ENCODE data around the gene NLRC5.
"Not testable (repeated sequence)": the region's sequence is repeated elsewhere in the genome, so short reads cannot be mapped to it uniquely, and the experiment has no call there.

The NLRC5 gene

DNA sequence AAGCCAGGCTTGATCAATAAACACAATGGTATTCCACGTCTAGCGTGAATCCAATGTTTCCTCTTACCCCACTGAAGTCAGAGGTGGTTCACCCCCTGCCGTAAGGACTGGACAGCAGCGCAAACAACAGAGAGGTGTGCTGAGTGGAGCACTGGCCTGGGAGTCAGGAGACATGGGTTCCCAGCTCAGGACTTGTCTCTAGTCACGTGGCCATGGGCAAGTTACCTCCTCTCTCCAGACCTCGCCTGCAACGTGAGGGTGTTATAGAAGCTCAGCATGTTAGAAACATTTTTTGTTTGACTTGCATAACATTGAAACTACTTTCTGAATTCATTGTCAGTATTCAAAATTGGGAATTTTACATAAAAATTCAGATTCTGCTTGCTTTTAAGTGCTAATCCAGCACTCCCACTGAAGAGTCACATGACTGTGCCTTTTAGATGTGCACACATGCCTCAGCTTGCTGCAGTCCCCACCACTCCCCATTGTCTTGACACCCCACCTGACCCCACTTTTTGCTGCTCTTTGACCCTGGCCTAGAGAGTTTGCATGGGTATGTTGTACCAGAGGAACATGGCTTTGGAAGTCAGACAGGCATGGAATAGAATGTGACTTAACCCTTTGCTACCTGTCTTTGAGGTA is 94.2 kb downstream of the NLRC5 start:
- no peak for DNase-seq

GRCh38 chr16:57084257-57084770 is 95.0 kb downstream of the NLRC5 start:
- DNase-seq = peak; percentile 73

GRCh38 chr16:57084996-57085395 is 95.6 kb downstream of the NLRC5 start:
- DNase-seq = no peak

DNA sequence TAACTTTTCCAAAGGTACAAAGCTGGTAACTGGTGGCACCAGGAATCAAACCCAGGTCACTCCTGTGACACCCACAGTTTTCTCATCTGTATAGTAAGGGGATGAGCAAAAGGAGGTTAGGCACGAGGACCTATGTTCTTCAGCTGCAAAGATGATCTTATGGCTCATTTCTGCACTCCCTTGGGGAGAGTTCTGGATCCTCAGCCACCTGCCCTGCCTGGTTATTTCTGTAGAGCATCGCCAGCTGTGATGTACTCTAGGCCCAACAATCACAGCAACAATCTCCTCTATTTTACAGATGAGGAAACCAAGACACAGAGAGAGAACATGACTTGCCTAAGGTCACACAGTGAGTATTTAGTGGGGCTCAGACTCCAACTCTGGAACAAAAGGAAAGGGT is 97.6 kb downstream of the NLRC5 start:
- no peak for DNase-seq

GRCh38 chr16:57089406-57089805 is 100.0 kb downstream of the NLRC5 start:
- DNase-seq = no peak

DNA sequence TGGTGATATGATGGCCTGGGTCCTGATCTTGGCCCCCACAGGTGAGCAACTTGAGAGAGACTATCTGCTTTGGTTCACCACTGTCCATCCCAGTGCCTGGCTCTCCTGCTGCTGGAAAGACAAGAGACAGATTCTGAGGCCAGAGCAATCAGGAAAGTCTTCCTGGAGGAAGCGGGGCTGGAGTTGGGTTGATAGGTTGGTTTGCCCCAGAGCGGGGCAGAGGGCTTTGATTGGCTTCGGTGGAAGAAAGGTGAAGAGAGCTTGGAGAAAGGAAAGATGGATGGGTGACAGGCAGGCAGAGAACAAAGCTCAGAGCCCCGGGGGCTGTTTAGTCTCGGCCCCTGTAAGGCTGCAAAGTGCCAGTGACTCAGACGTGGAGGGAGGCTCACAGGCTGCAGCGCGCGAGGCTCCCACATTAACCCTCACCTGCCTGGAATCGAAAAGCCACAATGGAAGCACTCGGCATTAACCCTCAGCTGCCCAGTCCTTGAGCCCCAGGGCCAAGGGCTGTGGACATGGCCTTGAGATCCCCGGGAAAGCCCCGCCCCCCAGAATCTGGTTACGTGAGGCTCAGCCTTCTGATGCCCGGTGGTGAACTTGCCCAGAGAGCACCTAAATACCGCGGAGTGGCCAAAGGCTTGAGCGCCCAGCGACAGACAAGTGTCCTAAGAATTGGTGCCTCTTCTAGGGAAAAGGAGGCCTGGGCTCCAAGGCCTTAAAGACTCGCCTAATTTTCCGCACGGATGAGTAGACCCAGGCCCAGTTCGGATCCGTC is 102.0 kb downstream of the NLRC5 start:
- no peak for DNase-seq

- DNase-seq = no peak
These were observed 102.8 kb downstream of the NLRC5 start, which contains the start of gene CPNE2 for GRCh38 chr16:57091975-57092785. CPNE2 (plus strand) TSS chr16:57092583; CDS start chr16:57110743, 18,160 bp downstream.

GRCh38 chr16:57092786-57093411 is 103.5 kb downstream of the NLRC5 start:
- DNase-seq = peak; percentile 35

- DNase-seq = no peak
These were observed 104.6 kb downstream of the NLRC5 start for GRCh38 chr16:57093666-57094564.

- DNase-seq = no peak
These were observed 105.6 kb downstream of the NLRC5 start for GRCh38 chr16:57094911-57095310.

GRCh38 chr16:57096192-57096591 is 106.8 kb downstream of the NLRC5 start:
- DNase-seq = no peak

- DNase-seq = no peak
These were observed 107.4 kb downstream of the NLRC5 start for GRCh38 chr16:57096793-57097192.

- no peak for DNase-seq
These were observed 109.0 kb downstream of the NLRC5 start for GRCh38 chr16:57098188-57098841.

GRCh38 chr16:57099965-57100364 is 110.6 kb downstream of the NLRC5 start:
- DNase-seq = not testable (repeated sequence)

- no peak for DNase-seq
These were observed 111.1 kb downstream of the NLRC5 start for GRCh38 chr16:57100445-57100844.

GRCh38 chr16:57102888-57103851 is 113.8 kb downstream of the NLRC5 start:
- DNase-seq = no peak

DNA sequence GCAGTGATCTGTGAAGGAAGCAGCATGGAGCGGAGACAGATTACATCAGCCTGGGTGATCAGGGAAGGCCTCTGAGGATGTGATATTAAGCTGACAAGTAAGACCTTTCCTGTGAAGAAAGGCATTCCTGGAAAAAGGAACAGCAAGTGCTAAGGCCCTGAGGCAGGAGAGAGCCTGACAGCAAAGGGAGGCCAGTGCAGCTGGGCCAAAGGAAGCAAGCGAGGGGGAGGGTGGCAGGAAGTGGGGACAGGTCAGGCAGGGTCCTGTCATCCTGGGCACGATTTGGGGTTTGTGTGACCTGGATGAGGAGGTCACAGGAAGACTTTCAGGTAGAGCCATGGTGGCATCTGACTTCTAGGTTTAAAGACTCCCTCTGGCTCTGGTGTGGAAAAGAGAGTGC is 115.3 kb downstream of the NLRC5 start:
- no peak for DNase-seq

GRCh38 chr16:57105184-57105583 is 115.8 kb downstream of the NLRC5 start:
- DNase-seq = no peak

GRCh38 chr16:57106767-57107166 is 117.4 kb downstream of the NLRC5 start:
- DNase-seq = no peak

DNA sequence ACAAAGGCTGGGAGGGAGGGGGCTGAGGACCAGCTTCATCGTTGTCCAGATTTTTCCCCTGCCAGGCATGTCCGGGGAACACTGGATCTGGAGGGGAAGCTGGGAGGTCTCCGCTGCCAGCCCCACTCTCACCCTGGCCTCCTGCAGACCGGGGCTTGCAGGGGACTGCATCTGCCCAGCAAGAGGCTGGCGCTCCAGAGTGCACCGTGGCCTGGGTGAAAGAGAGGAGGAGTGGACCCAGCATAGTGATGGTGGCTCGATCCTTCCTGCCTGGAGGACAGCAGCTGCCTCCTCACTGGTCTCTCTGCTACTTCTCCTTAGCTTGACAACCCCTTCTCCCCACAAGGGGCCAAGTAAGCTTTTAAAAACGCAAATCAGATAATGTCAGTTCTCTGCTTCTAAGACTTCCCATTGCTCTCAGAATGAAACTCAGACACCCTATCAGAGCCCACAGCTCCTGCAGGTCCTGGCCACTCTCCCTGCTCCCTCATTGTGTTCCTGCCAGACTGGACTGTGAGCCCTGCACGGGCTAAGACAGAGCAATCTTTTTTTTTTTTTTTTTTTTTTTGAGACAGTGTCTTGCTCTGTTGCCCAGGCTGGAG is 118.1 kb downstream of the NLRC5 start:
- no peak for DNase-seq
